ENCODE data around the gene NETO1. TPM values are rescaled to one million over a fixed set of nuclear protein-coding genes. Genes with fewer than 3 reads are reported as not detected.

Gene NETO1
- total RNA-seq, 1 donor from 2014 or later: 3.3 TPM

- TF ChIP-seq CTCF (conservative IDR thresholded peaks at IDR 0.05; ENCODE audit: low read depth, low read length): peak; percentile 78
- peak; percentile 26 for DNase-seq (ENCODE audit: low read depth)
- H3K4me3 ChIP-seq (ENCODE audit: low read depth, low read length): no peak overlapping the region
These were observed 105.2 kb downstream of the NETO1 start for GRCh38 chr18:72762515-72763122.

GRCh38 chr18:72752220-72752619 lies 115.6 kb downstream of the NETO1 start:
- TF ChIP-seq CTCF (conservative IDR thresholded peaks at IDR 0.05; ENCODE audit: low read depth, low read length): no peak
- H3K4me3 ChIP-seq (ENCODE audit: low read depth, low read length): no peak overlapping the region
- no peak for DNase-seq (ENCODE audit: low read depth)

GRCh38 chr18:72742002-72742401 lies 125.8 kb downstream of the NETO1 start:
- no peak overlapping the region for H3K4me3 ChIP-seq (ENCODE audit: low read depth, low read length)
- no peak for TF ChIP-seq CTCF (conservative IDR thresholded peaks at IDR 0.05; ENCODE audit: low read depth, low read length)
- DNase-seq (ENCODE audit: low read depth): no peak

DNA sequence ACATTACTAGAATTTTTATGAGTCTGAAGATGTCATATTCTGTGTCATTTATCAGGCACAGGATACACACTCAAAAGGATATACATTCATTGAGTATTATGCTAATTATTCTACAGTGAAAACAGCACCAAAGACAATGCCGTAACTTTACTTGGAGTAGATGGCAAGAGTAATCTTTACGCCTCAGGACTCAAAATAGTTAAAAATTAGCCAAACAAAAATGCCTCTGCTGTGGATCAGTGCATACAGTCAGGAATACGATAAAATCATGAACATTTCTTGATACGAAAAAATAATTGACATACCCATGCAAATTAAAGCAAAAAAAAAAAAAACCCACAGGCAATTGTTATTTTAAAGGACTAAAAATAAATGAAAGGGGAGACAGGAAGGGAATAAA lies 129.7 kb downstream of the NETO1 start:
- TF ChIP-seq CTCF (conservative IDR thresholded peaks at IDR 0.05; ENCODE audit: low read depth, low read length): no peak
- no peak overlapping the region for H3K4me3 ChIP-seq (ENCODE audit: low read depth, low read length)
- no peak for DNase-seq (ENCODE audit: low read depth)

DNA sequence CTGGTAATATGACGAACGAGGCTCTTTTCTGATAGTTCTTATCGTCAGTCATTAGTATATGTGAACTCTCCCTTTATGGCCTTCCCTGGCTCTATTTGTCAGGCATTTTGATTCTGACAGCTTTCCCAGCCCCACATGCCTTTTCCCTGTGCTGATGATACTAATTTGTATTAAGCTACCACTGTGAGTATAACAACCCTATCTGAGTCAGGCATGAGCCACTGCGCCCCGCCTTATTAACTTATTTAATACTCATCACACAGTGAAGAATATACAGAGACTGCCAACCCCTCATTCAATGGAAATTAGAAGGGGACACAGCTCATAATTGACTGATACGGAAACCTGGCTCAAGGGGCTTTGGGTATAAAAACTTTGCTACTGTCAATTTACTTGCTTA lies 140.0 kb downstream of the NETO1 start:
- no peak overlapping the region for H3K4me3 ChIP-seq (ENCODE audit: low read depth, low read length)
- TF ChIP-seq CTCF (conservative IDR thresholded peaks at IDR 0.05; ENCODE audit: low read depth, low read length): no peak
- no peak for DNase-seq (ENCODE audit: low read depth)

DNA sequence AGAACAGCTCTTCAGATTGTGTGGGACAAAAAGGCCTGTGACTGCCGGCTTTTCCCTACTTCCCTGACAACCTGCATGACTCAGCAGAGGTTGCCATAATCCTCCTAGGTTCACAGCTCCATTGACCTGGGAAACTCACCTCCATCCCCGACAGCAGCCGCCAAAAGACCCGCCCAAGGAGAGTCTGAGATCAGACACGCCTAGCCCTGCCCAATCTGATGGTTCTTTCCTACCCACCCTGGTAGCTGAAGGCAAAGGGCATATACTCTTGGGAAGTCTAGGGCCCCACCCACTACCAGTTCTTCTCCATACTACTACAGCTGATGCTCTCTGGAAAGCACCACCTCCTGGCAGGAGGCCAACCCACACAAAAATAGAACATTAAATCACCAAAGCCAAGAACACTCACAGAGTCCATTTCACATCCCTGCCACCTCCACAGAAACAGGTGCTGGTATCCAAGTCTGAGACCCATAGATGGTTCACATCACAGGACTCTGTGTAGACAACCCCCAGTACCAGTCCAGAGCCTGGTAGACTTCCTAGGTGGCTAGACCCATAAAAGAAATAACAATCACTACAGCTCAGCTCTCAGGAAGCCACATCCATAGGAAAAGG lies 140.6 kb downstream of the NETO1 start:
- TF ChIP-seq CTCF (conservative IDR thresholded peaks at IDR 0.05; ENCODE audit: low read depth, low read length): no peak
- no peak for DNase-seq (ENCODE audit: low read depth)
- H3K4me3 ChIP-seq (ENCODE audit: low read depth, low read length): no peak overlapping the region

- no peak for TF ChIP-seq CTCF (conservative IDR thresholded peaks at IDR 0.05; ENCODE audit: low read depth, low read length)
- no peak overlapping the region for H3K4me3 ChIP-seq (ENCODE audit: low read depth, low read length)
- no peak for DNase-seq (ENCODE audit: low read depth)
These were observed 141.6 kb downstream of the NETO1 start for GRCh38 chr18:72726201-72726600.
